HepG2 (cell line): ENCODE measurements around the gene GPC3.

Source experiments
- EP300 ChIP-seq, 3 experiments: sonication (generic) in 1 of 3; formaldehyde crosslinking in 1 of 3; IDR thresholded peaks; 2 replicates each; pipeline versions ENCODE4 v1.5.1 to v1.6.1; 2011 to 2020; ENCODE audit warnings: low read depth in 2 of 3, low read length in 2 of 3, borderline replicate concordance in 1 of 3, improper control_type of control experiment in 1 of 3, mild to moderate bottlenecking in 1 of 3, missing genetic modification reagents in 1 of 3, moderate library complexity in 1 of 3
- NFYB ChIP-seq: sonication (generic); formaldehyde crosslinking; IDR thresholded peaks from 2 replicates; pipeline ENCODE4 v1.4.0; 2020; ENCODE audit warnings: missing genetic modification reagents
- POLR2AphosphoS5 ChIP-seq: IDR thresholded peaks from 2 replicates; pipeline ENCODE4 v1.6.1; 2012; ENCODE audit warnings: low read depth, low read length
- RAD21 ChIP-seq: fragments of 450-650 bp; formaldehyde crosslinking; IDR thresholded peaks from 2 replicates; pipeline ENCODE4 v1.5.0; 2020; ENCODE audit warnings: mild to moderate bottlenecking
- ZNF543 ChIP-seq: sonication (generic); formaldehyde crosslinking; IDR thresholded peaks from 2 replicates; pipeline ENCODE4 v1.4.0; 2020; ENCODE audit warnings: mild to moderate bottlenecking, missing genetic modification reagents
- ZNF788 ChIP-seq: sonication (generic); formaldehyde crosslinking; IDR thresholded peaks from 2 replicates; pipeline ENCODE4 v1.5.0; 2020; ENCODE audit warnings: mild to moderate bottlenecking, missing genetic modification reagents, borderline replicate concordance
- TF ChIP-seq, protein P1 (sequence below): sonication (generic); formaldehyde crosslinking; IDR thresholded peaks from 2 replicates; pipeline ENCODE4 v1.4.0; 2020; ENCODE audit warnings: missing genetic modification reagents, mild to moderate bottlenecking, borderline replicate concordance
- TF ChIP-seq, protein P2 (sequence below): sonication (generic); formaldehyde crosslinking; IDR thresholded peaks from 2 replicates; pipeline ENCODE4 v1.5.0; 2020; ENCODE audit warnings: mild to moderate bottlenecking, missing genetic modification reagents, moderate library complexity
- TF ChIP-seq, protein P3 (sequence below): sonication (generic); formaldehyde crosslinking; IDR thresholded peaks from 2 replicates; pipeline ENCODE4 v1.5.1; 2020; ENCODE audit warnings: mild to moderate bottlenecking, missing genetic modification reagents
- TF ChIP-seq, protein P4 (sequence below): sonication (generic); formaldehyde crosslinking; IDR thresholded peaks from 2 replicates; pipeline ENCODE4 v1.4.0; 2020; ENCODE audit warnings: missing genetic modification reagents

DNA sequence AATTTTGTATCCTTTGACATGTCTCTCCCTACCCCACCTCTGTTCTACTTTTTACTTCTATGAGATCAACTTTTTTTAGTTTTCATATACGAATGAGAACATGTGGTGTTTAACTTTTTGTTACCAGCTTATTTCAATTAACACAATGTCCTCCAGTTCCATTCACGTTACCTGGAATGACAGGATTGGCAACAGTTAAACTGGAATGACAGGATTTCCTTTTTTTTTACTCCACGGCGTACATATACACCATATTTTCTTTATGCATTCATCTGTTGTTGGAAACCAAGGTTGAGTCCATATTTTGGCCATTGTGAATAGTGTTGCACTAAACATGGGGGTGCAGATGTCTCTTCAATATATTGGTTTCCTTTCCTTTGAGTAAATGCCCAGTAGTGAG is 398.3 kb downstream of the GPC3 start:
- no peak for TF ChIP-seq ZNF543 (CRISPR knock-in tag)
- TF ChIP-seq, protein P1, sequence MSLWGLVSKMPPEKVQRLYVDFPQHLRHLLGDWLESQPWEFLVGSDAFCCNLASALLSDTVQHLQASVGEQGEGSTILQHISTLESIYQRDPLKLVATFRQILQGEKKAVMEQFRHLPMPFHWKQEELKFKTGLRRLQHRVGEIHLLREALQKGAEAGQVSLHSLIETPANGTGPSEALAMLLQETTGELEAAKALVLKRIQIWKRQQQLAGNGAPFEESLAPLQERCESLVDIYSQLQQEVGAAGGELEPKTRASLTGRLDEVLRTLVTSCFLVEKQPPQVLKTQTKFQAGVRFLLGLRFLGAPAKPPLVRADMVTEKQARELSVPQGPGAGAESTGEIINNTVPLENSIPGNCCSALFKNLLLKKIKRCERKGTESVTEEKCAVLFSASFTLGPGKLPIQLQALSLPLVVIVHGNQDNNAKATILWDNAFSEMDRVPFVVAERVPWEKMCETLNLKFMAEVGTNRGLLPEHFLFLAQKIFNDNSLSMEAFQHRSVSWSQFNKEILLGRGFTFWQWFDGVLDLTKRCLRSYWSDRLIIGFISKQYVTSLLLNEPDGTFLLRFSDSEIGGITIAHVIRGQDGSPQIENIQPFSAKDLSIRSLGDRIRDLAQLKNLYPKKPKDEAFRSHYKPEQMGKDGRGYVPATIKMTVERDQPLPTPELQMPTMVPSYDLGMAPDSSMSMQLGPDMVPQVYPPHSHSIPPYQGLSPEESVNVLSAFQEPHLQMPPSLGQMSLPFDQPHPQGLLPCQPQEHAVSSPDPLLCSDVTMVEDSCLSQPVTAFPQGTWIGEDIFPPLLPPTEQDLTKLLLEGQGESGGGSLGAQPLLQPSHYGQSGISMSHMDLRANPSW (CRISPR knock-in tag): no peak
- TF ChIP-seq, protein P2, sequence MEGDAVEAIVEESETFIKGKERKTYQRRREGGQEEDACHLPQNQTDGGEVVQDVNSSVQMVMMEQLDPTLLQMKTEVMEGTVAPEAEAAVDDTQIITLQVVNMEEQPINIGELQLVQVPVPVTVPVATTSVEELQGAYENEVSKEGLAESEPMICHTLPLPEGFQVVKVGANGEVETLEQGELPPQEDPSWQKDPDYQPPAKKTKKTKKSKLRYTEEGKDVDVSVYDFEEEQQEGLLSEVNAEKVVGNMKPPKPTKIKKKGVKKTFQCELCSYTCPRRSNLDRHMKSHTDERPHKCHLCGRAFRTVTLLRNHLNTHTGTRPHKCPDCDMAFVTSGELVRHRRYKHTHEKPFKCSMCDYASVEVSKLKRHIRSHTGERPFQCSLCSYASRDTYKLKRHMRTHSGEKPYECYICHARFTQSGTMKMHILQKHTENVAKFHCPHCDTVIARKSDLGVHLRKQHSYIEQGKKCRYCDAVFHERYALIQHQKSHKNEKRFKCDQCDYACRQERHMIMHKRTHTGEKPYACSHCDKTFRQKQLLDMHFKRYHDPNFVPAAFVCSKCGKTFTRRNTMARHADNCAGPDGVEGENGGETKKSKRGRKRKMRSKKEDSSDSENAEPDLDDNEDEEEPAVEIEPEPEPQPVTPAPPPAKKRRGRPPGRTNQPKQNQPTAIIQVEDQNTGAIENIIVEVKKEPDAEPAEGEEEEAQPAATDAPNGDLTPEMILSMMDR (CRISPR knock-in tag): no peak
- TF ChIP-seq EP300 (IDR thresholded peaks at IDR 0.05; ENCODE audit: low read depth in 2 of 2, low read length in 2 of 2): no peak
- TF ChIP-seq EP300 (CRISPR knock-in tag; IDR thresholded peaks at IDR 0.05; ENCODE audit: borderline replicate concordance): no peak
- TF ChIP-seq NFYB (CRISPR knock-in tag): no peak
- TF ChIP-seq ZNF788 (CRISPR knock-in tag): no peak
- TF ChIP-seq, protein P3, sequence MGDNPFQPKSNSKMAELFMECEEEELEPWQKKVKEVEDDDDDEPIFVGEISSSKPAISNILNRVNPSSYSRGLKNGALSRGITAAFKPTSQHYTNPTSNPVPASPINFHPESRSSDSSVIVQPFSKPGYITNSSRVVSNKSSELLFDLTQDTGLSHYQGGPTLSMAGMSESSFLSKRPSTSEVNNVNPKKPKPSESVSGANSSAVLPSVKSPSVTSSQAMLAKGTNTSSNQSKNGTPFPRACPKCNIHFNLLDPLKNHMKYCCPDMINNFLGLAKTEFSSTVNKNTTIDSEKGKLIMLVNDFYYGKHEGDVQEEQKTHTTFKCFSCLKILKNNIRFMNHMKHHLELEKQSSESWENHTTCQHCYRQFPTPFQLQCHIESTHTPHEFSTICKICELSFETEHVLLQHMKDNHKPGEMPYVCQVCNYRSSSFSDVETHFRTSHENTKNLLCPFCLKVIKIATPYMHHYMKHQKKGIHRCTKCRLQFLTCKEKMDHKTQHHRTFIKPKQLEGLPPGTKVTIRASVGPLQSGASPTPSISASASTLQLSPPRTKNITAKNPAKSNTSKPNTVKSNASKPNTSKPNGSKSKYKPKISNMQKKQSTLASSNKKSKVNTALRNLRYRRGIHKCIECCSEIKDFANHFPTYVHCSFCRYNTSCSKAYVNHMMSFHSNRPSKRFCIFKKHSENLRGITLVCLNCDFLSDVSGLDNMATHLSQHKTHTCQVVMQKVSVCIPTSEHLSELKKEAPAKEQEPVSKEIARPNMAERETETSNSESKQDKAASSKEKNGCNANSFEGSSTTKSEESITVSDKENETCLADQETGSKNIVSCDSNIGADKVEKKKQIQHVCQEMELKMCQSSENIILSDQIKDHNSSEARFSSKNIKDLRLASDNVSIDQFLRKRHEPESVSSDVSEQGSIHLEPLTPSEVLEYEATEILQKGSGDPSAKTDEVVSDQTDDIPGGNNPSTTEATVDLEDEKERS: no peak
- TF ChIP-seq POLR2AphosphoS5: no peak
- TF ChIP-seq RAD21 (CRISPR knock-in tag): no peak
- TF ChIP-seq, protein P4, sequence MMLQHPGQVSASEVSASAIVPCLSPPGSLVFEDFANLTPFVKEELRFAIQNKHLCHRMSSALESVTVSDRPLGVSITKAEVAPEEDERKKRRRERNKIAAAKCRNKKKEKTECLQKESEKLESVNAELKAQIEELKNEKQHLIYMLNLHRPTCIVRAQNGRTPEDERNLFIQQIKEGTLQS: no peak
